NT2/D1 (cell line): ENCODE results near the gene QSOX2.

Experiments
- DNase-seq: peaks from one replicate; pipeline ENCODE4 v3.0.0-alpha.2; 2011; ENCODE audit warnings: low read depth, low spot score
- H3K27me3 ChIP-seq: 2 replicates; pipeline ENCODE4 v1.6.0; 2011; ENCODE audit warnings: mild to moderate bottlenecking; ENCODE audit not compliant: insufficient read length, insufficient read depth
- H3K36me3 ChIP-seq: 2 replicates; pipeline ENCODE4 v1.6.1; 2011; ENCODE audit warnings: mild to moderate bottlenecking, low read length, mixed read lengths; ENCODE audit not compliant: insufficient read depth, insufficient read length
- H3K4me1 ChIP-seq: 2 replicates; pipeline ENCODE4 v1.5.1; 2011; ENCODE audit not compliant: insufficient read depth, insufficient read length
- H3K4me3 ChIP-seq: 2 replicates; pipeline ENCODE4 v1.5.1; 2011; ENCODE audit warnings: low read depth; ENCODE audit not compliant: insufficient read length
- H3K9ac ChIP-seq: 2 replicates; pipeline ENCODE4 v1.6.0; 2011; ENCODE audit warnings: low read depth; ENCODE audit not compliant: insufficient read length
- H3K9me3 ChIP-seq: 2 replicates; pipeline ENCODE4 v1.5.1; 2011; ENCODE audit warnings: mild to moderate bottlenecking, low read length; ENCODE audit not compliant: insufficient read depth
- SUZ12 ChIP-seq: IDR thresholded peaks from 2 replicates; pipeline ENCODE4 v1.6.1; 2011; ENCODE audit not compliant: insufficient read length, insufficient read depth; ENCODE audit errors: extremely low read depth
- YY1 ChIP-seq: IDR thresholded peaks from 2 replicates; pipeline ENCODE4 v1.6.1; 2011; ENCODE audit not compliant: insufficient read length, insufficient read depth
- ZNF274 ChIP-seq: IDR thresholded peaks from 2 replicates; pipeline ENCODE4 v1.6.1; 2011; ENCODE audit warnings: mild to moderate bottlenecking, low read depth, low read length

Gene QSOX2

GRCh38 chr9:136235709-136236455 lies 9.7 kb downstream of the QSOX2 start:
- no peak for DNase-seq
- peaks cover 60% of the 10 kb centered on the region for H3K36me3 ChIP-seq

GRCh38 chr9:136235171-136235570 lies 10.4 kb downstream of the QSOX2 start:
- no peak overlapping the region for H3K9ac ChIP-seq

More at GRCh38 chr9:136235709-136236455, 9.7 kb downstream of the QSOX2 start:
- H3K4me3 ChIP-seq, result no peak overlapping the region
- H3K9ac ChIP-seq, result no peak overlapping the region
- no peaks in the 10 kb centered on the region for H3K27me3 ChIP-seq
- TF ChIP-seq YY1 (no peak), ZNF274 (no peak), SUZ12 (no peak)
- no peaks in the 10 kb centered on the region for H3K4me1 ChIP-seq
- H3K9me3 ChIP-seq, result no peaks in the 10 kb centered on the region

GRCh38 chr9:136234597-136234996 lies 11.0 kb downstream of the QSOX2 start:
- no peak overlapping the region for H3K9ac ChIP-seq
- no peaks in the 10 kb centered on the region for H3K27me3 ChIP-seq
- DNase-seq, result no peak
- H3K4me1 ChIP-seq, result no peaks in the 10 kb centered on the region
- peaks cover 60% of the 10 kb centered on the region for H3K36me3 ChIP-seq
- H3K4me3 ChIP-seq, result no peak overlapping the region
- no peak for TF ChIP-seq YY1
- no peak for TF ChIP-seq ZNF274
- no peak for TF ChIP-seq SUZ12
- no peaks in the 10 kb centered on the region for H3K9me3 ChIP-seq

More at GRCh38 chr9:136235171-136235570, 10.4 kb downstream of the QSOX2 start:
- no peak for TF ChIP-seq ZNF274
- no peak for TF ChIP-seq YY1
- no peak for TF ChIP-seq SUZ12
- Histone ChIP-seq H3K36me3 (peaks cover 60% of the 10 kb centered on the region), H3K27me3 (no peaks in the 10 kb centered on the region), H3K4me3 (no peak overlapping the region), H3K4me1 (no peaks in the 10 kb centered on the region), H3K9me3 (no peaks in the 10 kb centered on the region)
- no peak for DNase-seq

- Histone ChIP-seq H3K4me1 (no peaks in the 10 kb centered on the region), H3K27me3 (no peaks in the 10 kb centered on the region), H3K4me3 (no peak overlapping the region), H3K9ac (no peak overlapping the region), H3K9me3 (no peaks in the 10 kb centered on the region), H3K36me3 (peaks cover 60% of the 10 kb centered on the region)
- TF ChIP-seq SUZ12 (no peak), YY1 (no peak), ZNF274 (no peak)
- no peak for DNase-seq
These were observed 11.7 kb downstream of the QSOX2 start for GRCh38 chr9:136233868-136234267.

- Histone ChIP-seq H3K4me3 (no peak overlapping the region), H3K36me3 (peaks cover 60% of the 10 kb centered on the region), H3K9ac (no peak overlapping the region), H3K4me1 (no peaks in the 10 kb centered on the region), H3K27me3 (no peaks in the 10 kb centered on the region), H3K9me3 (no peaks in the 10 kb centered on the region)
- TF ChIP-seq YY1 (no peak), ZNF274 (no peak), SUZ12 (no peak)
- DNase-seq, result no peak
These were observed 12.2 kb downstream of the QSOX2 start for GRCh38 chr9:136233411-136233810.

- H3K36me3 ChIP-seq, result peaks cover 60% of the 10 kb centered on the region
- no peak overlapping the region for H3K4me3 ChIP-seq
- DNase-seq, result no peak
- H3K27me3 ChIP-seq, result no peaks in the 10 kb centered on the region
- no peaks in the 10 kb centered on the region for H3K9me3 ChIP-seq
- TF ChIP-seq SUZ12, result no peak
- TF ChIP-seq ZNF274, result no peak
- TF ChIP-seq YY1, result no peak
- H3K4me1 ChIP-seq, result no peaks in the 10 kb centered on the region
- no peak overlapping the region for H3K9ac ChIP-seq
These were observed 12.6 kb downstream of the QSOX2 start for GRCh38 chr9:136232969-136233368.

- no peak for TF ChIP-seq YY1
- Histone ChIP-seq H3K27me3 (no peaks in the 10 kb centered on the region), H3K36me3 (peaks cover 54% of the 10 kb centered on the region), H3K4me3 (no peak overlapping the region), H3K9ac (no peak overlapping the region), H3K4me1 (no peaks in the 10 kb centered on the region), H3K9me3 (no peaks in the 10 kb centered on the region)
- DNase-seq, result no peak
These were observed 13.9 kb downstream of the QSOX2 start for GRCh38 chr9:136231478-136232297.
